ENCODE measurements around the gene INAFM1.
"Not testable (repeated sequence)": the region's sequence is repeated elsewhere in the genome, so short reads cannot be mapped to it uniquely, and the experiment has no call there.

The INAFM1 gene

DNA sequence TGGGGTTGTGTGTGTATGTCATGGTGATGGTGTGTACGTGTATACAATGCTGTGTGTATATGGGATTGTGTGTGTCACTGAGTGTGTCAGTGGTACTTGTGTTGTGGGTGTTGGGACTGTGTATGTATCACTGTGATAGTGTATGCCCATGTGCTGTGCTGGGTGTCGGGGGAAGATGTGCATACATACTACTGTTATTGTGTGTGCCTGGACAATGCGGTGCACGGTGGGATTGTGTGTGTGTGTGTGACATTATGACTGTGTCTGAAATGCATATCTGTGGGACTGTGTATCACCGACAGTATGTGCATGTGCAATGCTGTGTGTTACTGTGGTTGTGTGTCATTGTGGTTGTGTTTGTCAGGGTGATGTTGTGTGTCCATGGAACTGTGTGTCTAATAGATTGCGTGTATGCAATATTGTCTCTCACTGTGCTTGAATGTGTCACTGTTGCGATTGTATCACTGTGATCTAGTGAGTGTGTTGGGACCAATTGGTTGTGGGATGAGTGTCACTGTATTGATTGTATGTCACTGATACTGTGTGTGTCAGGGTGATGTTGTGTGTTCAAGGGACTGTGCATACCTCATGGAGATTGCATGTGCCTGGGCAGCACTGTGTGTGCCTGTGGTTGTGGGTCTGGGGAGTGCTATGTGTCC, 32.6 kb upstream of the INAFM1 start:
- DNase-seq = no peak

DNA sequence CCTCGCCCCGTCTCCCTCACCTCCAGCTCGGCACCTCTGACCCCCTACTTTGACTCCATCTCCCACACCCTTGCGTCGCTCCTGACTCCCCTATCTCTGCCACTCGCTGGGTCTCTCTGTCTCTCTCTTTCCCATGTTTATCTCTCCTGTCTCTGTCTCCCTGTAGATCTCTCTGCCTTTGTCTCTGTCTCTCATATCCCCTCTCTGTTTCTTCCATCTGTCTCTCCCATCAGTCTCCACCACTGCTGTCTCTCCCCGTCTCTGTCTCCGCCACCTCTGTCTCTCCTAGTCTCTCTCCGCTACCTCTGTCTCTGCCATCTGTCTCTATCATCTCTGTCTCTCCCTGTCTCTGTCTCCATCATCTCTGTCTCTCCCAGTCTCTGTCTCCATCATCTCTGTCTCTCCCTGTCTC, 31.3 kb upstream of the INAFM1 start:
- DNase-seq = no peak

DNA sequence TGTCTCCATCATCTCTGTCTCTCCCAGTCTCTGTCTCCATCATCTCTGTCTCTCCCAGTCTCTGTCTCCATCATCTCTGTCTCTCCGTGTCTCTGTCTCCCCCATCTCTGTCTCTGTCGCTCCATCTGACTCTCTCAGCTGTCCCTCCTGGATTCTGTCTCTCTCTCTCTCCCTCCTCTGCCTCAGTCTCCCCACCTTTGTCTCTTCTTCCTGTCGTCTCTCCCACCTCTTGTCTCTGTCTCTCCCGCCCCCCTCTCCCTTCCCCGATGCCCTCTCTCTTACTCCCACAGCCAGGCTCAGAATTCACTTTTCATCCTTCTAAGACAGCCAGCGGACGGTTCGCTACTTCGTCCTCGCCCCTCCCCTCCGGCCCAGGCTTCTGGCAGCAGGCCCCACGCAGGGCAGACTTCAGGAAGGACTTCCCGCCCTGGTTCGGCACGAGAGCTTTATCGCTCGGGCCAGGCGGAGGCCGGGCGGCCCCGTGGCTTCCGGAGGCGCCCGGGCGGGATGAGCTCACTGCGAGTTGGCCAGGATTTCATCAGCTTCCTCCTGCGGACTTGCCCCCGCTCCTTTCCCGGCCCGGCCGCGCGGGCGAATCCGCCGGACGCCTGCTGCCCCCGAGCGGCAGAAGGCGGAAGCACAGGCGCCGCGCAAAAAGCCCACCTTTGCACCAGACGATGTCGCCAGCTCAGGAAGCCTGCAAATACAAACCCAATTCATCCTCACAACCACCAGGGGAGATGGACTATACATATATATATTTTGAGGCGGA, 30.7 kb upstream of the INAFM1 start:
- peak; percentile 97 for DNase-seq

DNA sequence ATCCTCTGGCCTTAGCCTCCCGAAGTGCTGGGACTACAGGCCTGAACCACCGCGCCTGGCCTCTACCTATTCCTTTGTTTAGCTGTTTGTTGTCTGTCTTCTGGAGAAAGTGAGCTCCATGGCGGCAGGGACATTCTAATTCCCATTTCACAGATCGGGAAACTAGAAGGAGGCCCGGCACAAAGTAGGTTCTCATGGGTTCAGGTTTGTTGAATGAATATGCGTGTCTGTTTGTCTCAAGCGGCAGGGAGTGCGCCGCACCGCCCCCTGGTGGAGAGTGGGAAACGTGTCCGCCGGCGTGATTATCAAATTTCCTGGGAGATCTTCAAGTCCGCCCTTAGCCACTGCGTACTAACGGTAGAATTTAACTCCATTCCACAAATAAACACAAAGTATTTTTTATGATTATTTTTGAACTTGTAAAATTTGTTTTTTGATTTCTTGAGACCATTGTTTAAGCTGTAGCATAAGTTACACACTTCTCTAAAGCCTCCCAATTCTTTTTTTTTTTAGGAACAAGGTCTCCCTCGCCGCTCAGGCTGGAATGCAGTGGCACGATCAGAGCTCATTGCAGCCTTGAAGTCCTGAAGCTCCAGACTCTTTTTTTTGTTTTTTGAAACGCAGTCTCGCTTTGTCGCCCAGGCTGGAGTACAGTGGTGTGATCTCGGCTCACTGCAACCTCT, 27.2 kb upstream of the INAFM1 start:
- DNase-seq = peak; percentile 71

DNA sequence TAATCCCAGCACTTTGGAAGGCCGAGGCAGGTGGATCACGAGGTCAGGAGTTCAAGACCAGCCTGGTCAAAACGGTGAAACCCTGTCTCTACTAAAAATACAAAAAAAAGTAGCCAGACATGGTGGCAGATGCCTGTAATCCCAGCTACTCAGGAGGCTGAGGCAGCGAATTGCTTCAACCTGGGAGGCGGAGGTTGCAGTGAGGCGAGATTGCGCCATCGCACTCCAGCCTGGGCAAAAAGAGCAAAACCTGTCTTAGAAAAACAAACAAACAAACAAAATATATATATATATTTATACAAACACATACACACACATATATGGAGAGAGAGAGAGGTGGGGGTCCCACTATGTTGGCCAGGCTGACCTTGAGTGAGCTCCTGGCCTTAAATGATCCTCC, 21.7 kb upstream of the INAFM1 start:
- not testable (repeated sequence) for DNase-seq

DNA sequence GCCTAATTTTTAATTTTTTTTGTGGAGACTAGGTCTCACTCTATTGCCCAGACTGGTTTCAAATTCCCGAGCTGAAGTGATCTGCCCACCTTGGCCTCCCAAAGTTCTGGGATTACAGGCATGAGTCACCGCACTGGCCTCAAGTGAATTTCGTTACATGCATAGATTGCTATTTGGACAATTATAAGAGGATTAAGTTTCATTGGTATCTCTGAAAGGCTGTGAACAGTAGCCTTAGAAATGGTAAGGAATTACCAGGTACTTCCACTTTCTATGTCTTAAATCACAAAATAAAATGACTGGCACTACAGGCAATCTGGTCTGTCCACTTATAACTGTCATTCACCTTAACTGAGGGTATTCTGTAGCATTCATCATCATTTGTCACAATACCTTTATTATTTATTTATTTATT, 21.2 kb upstream of the INAFM1 start:
- DNase-seq = no peak

DNA sequence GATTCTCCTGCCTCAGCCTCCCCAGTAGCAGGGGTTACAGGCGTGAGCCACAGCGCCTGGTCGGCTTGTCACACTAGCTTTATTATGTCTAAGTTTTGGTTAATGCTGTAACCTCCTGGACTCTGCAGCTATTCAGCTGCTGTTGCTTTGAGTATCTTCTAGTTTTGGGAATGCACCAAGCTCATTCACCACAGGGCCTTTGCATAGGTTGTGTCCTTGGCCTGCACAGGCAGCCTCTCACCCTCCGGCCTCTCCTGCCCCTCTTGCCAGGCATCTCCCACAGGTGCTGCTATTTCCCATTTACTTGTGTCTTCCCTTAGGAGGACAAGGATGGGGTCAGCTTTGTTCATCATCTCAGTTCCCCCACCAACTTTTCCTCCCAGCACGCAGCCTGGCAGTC, 20.7 kb upstream of the INAFM1 start:
- DNase-seq = no peak

DNA sequence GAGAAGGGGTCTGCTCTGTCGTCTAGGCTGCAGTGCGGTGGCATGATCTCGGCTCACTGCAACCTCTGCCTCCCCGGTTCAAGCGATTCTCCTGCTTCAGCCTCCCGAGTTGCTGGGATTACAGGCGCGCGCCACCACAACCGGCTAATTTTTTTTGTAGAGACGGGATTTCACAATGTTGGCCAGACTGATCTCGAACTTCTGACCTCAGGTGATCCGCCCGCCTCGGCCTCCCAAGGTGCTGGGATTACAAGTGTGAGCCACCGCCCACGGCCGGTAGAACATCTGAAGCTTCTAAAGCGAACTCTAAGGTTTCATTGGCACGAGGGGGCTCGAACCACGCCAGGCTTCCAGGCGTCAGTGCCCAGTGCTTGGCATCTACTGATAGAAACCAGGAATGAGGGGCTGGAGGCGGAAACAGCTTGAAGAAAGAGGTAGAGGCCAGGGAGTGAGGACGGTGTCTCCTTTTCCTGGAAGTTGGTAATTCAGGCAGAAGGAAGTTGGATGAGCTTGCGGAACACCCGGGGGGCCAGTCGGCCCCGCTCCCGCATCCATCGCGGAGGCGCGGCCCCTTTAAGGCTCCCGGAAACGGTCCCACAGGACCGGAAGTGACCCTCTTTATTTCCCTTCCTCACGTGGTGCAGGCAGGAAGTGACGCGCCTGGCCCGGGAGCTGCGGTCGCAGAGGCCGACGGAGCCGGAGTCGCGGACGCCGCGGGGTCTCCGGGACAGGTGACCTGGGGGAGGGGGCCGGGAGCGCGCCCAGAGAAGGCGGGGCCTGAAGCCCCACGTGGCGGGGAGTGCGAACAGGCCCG, 18.6 kb upstream of the INAFM1 start, which contains the start of gene CCDC9:
CCDC9 (plus strand) TSS at position 647 of the 814 bp plus-strand sequence. CDS start 1,876 bp downstream, outside the sequence.
- DNase-seq = peak; percentile 96

DNA sequence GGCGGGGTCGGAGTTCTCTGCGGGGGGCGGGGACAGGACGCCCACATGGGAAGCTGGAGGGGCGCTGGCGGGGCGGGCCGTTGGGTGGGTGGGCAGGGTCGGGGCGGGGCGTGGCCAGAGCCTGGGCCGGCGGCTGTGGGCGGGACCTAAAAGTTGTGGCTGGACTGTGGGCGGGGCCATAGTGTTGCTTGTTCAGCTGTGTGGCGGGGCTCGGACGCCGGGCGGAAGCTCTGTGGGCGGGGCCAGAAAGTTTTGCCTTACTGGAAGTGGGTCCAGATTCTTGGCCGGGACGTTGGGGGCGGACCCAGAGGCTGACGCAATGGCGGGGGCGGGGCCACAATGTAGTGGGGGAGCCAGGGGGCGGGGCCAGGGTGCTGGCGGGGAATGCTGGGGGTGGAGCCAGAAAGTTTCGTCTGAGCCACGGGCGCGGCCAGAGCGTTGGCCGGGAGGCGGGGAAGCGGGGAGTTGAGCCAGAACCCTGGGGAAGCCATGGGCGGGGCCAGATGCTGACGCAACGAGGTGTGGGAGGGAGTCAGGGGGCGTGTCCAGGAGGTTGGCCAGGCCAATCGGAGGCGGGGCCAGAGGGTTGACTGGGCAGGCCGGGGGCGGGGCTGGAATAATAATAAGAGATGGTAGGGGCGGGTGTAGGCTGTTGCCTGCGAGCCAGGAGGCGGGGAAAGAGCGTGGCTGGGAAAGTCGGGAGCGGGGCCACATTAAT, 17.8 kb upstream of the INAFM1 start:
- peak; percentile 100 for DNase-seq

DNA sequence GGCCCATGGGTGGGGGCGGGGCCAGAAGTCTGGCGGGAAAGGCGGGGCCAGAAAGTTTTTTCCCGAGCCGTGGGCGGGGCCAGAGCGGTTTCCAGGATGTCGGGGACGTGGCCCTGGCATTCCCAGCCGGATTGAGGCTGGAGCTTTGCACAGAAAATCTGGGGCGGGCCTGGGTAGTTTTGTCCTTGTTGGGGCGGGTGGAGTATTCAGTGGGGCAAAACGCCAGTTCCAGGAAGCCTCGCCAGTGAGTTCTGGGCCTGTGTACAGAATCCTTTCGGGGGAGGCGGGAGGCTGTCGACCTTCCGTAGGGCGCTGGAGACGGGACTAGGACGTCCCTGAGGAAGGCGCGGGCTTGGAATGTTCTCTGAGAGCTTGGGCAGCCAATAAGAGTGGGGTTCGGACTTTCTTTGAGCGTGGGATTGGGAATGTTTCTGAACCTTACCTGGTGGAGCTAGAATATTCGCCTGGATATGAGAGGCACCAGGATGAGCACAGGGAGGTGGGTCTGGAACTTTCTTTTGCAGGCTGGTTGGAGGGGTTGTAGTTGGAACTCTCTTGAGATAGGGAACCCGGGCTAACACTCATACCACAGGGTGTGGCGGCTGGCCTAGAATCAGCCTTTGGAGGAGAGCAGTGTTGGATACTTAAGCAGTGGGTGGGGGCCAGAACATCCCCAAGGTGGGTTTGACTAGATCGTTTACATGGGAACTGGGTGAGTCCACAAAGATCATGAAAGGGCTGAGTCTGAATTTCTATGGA, 17.1 kb upstream of the INAFM1 start:
- no peak for DNase-seq

DNA sequence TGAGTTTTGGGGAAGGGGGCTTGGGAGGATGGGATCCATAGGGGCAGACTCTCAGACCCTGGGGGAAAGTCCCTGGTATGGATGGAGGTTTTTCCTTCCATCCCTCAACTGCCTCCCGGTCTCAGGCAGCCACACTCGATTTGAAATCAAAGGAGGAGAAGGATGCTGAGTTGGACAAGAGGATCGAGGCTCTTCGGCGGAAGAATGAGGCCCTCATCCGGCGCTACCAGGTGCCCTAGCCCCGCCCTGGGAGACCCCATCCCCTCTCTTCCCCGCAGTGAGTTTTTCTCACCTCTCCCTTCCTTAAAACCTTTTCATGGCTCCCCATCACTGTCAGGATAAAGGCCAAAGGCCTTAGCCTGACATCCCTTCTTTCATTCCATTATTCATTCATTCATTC, 16.3 kb upstream of the INAFM1 start:
- DNase-seq = no peak

DNA sequence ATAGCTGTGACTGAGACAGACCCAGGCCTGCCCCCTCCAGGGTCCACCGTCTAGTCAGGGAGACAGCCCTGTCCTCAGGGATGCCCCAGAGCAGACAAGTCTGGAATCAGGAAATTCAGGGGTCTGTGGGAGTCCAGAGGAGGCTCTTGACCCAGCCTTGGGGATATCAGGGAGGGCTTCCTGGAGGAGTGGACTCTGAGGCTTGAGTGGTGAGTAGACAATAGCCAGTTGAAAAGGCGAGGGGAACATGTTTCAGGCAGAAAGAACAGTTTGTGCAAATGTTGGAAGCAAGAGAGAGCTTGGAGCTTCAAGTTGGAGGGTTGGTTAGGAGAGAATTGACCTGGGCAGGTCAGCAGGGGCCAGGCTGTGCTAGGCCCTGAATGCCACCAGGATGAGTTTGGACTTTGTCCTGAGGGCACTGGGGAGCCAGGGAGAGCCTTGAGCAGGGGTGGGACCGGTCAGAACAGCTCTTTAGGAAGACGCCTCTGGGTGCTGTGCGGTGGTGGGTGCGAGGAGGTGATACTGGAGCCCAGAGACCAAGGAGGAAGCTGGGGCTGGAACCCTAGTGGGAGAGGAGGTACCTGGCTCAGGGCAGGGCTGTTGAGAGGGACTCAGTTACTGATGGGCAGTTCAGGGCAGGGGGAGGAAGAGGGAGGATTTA, 15.7 kb upstream of the INAFM1 start:
- DNase-seq = no peak

DNA sequence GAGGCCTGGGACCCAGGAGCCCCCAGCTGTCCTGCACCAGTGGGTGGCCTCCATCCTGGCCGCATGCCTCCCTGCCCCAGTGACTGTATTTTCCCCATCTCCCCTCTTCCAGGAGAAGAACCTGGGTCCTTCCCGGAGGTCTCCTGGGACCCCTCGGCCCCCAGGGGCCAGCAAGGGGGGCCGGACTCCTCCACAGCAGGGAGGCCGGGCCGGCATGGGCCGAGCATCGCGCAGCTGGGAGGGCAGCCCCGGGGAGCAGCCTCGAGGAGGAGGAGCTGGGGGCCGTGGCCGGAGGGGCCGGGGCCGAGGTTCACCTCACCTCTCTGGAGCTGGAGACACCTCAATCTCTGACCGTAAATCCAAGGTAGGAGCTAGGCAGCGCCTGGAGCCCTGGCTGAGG, 14.2 kb upstream of the INAFM1 start:
- DNase-seq = no peak

DNA sequence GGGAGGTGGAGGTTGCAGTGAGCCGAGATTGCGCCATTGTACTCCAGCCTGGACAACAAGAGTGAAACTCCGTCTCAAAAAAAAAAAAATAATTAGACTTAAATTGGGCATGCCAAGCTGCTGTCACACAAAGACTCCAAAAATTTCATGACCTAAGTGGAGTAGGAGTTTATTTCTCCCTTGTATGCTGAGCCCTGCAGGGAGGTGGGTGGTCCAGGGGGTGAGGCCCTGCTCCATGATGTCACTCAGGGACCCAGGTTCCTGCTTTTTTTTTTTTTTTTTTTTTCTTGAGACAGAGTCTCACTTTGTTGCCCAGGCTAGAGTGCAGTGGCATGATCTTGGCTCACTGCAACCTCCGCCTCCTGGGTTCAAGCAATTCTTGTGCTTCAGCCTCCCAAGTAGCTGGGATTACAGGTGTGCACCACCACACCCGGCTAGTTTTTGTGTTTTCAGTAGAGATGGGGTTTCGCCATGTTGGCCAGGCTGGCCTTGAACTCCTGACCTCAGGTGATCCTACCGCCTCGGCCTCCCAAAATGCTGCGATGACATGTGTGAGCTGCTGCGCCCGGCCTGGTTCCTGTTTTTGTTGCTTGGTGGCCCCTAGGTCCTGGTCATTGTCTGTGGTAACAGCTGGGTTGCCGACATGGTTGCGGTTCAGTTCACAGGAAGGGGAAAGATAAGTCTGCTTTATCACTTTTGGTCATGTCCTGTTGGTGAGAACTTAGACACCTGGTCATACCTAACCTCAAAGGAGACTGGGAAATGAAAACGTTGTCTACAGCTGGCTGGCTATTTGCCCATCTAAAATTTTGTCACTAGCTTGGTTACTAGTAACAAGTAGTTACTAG, 12.5 kb upstream of the INAFM1 start:
- not testable (repeated sequence) for DNase-seq

DNA sequence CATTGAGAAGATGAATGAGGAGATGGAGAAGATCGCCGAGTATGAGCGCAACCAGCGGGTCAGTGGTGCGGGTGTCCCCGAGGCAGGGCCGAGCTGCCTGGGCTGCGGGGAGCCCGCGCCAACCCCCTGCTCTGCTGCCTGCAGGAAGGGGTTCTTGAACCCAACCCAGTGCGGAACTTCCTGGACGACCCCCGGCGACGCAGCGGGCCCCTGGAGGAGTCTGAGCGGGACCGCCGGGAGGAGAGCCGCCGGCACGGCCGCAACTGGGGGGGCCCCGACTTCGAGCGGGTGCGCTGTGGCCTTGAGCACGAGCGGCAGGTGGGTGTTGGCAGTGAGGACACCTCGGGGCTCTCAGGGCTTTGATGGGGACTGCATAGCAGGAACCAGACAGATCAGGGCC, 10.1 kb upstream of the INAFM1 start:
- DNase-seq = no peak

DNA sequence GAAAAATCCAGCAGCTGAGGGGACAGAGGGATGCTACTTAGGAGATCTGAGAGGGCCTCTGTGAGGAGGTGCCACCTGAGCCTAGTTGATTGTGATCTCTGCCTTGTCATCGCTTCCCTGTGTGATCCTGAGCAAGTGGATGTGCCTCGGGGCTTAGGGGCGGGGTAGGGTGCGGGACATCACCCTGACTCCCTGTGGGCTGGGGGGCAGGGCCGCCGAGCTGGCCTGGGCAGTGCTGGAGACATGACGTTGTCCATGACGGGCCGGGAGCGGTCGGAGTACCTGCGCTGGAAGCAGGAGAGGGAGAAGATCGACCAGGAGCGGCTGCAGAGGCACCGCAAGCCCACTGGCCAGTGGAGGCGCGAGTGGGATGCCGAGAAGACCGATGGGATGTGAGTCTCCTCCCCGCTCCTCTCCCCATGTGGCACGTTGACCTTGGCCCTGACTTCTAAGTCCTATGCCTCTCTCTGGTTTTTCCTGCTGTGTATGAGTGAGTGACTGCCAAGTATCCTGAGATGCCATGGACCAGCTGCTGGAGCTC, 8.2 kb upstream of the INAFM1 start:
- no peak for DNase-seq

DNA sequence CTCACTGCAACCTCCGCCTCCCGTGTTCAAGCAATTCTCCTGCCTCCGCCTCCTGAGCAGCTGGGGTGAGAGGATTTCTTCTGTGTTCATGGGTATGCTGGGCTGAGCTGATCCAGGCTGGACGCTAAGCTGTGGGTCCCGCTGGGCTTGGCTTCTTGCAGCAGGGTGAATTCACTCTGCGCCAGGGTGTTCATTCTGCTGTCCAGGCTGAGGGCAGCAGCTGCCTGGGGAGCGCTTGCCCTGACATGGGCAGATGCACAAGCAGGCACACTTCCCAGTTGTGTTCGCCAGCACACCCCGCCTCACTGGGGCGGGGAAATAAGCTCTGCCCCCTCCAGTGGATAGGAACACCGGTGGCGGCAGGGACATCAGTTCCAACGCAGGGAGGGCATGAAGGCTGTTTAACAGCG, 7.3 kb upstream of the INAFM1 start:
- DNase-seq = no peak

DNA sequence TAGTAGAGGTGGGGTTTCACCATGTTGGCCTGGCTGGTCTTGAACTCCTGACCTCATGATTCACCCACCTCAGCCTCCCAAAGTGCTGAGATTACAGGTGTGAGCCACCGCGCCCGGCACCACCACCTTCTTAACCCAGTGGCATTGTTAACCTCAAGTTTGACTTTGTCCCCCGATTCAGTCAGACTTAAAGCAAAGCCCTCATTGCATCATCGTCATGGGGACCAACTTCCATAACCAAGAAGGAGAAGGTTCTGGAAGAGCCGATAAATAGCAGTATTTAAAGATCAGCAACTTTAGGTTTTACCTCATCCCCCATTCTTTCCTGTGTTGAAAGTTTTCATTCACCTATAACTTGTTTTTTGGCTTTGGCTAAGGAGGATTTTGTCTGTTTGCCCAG, 6.7 kb upstream of the INAFM1 start:
- no peak for DNase-seq

DNA sequence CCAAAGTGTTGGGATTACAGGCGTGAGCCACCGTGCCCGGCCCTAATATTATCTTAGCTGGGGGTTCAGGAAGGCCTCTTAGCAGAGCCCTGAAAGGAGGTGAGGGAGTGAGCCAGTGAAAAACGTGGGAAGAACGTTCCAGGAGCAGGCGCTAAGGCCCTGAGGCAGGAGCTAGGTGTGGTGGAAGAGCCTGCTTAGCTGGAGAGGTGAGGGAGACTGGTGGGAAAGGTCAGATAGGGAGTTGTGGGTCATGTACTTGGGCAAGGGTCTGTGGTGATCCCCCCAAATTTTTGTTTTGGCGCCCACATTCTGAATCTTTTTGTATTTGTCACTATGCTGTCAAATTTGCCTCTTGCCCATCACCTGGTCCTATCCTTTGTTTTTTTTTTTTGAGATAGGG, 5.1 kb upstream of the INAFM1 start:
- DNase-seq = no peak

DNA sequence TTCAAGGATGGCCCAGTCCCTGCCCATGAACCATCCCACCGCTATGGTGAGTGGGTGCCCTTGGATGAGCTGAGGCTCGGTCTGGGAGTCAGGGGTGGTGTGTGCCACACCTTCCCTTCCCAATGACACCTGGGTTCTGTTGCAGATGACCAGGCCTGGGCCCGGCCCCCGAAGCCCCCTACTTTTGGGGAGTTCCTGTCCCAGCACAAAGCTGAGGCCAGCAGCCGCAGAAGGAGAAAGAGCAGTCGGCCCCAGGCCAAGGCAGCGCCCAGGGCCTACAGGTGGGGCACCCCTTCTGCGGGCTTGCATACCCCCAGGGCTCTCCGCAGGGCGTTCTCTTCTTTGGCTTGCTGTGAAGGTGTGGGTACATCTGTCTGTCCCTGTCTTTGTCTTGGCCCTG, 4.3 kb upstream of the INAFM1 start:
- no peak for DNase-seq
